Chondrocyte (in vitro differentiated cells): ENCODE data around the gene ESAM. TPM values are rescaled to one million over a fixed set of nuclear protein-coding genes. Genes with fewer than 3 reads are reported as not detected.

ENCODE experiments used
- DNase-seq: peaks from one replicate; pipeline ENCODE4 v3.0.0; 2021; ENCODE audit warnings: mixed read lengths, low spot score
- H3K27ac Mint-ChIP-seq: one replicate; pipeline ENCODE4 v1.8.0; 2021; ENCODE audit warnings: mild to moderate bottlenecking, moderate library complexity, mixed read lengths; ENCODE audit not compliant: unreplicated experiment
- H3K27me3 Mint-ChIP-seq: 2 replicates; pipeline ENCODE4 v1.8.0; 2021; ENCODE audit warnings: low read depth, mixed read lengths
- H3K36me3 Mint-ChIP-seq: 2 replicates; pipeline ENCODE4 v1.8.0; 2021; ENCODE audit warnings: low read depth, mixed read lengths
- H3K4me1 Mint-ChIP-seq: 2 replicates; pipeline ENCODE4 v1.8.0; 2021; ENCODE audit warnings: low read depth, mild to moderate bottlenecking, mixed read lengths
- H3K4me3 Mint-ChIP-seq: one replicate; pipeline ENCODE4 v1.8.0; 2021; ENCODE audit warnings: mild to moderate bottlenecking, moderate library complexity, mixed read lengths; ENCODE audit not compliant: unreplicated experiment
- H3K9me3 Mint-ChIP-seq: 2 replicates; pipeline ENCODE4 v1.8.0; 2021; ENCODE audit warnings: low read depth, mixed read lengths
- CTCF ChIP-seq: fragments of 200-600 bp; sonication (generic); IDR thresholded peaks from 2 replicates; pipeline ENCODE4 v1.5.0; 2021; ENCODE audit warnings: antibody characterized with exemption, mild to moderate bottlenecking, moderate library complexity
- total RNA-seq: library from RNA; stranded (reverse); gene quantifications from 3 replicates; pipeline ENCODE4 v1.2.1, GENCODE V29; 2021

Gene ESAM
- total RNA-seq, 1 donor from 2014 or later, result 2.6 TPM

GRCh38 chr11:124801636-124802312, 39.7 kb upstream of the ESAM start:
- Mint-ChIP-seq H3K27ac (peak overlapping the region; percentile 15), H3K4me3 (no peak overlapping the region), H3K4me1 (peaks cover 30% of the 10 kb centered on the region), H3K9me3 (no peaks in the 10 kb centered on the region), H3K36me3 (no peaks in the 10 kb centered on the region), H3K27me3 (no peaks in the 10 kb centered on the region)
- DNase-seq, result no peak
- TF ChIP-seq CTCF, result no peak

- DNase-seq, result no peak
- no peaks in the 10 kb centered on the region for H3K36me3 Mint-ChIP-seq
These were observed 38.9 kb upstream of the ESAM start for GRCh38 chr11:124801014-124801413.

GRCh38 chr11:124800226-124800929, 38.3 kb upstream of the ESAM start, which contains the start of gene MSANTD2:
MSANTD2 (minus strand) TSS chr11:124800406; CDS start chr11:124800380, 26 bp downstream.
- H3K27me3 Mint-ChIP-seq, result no peaks in the 10 kb centered on the region
- H3K9me3 Mint-ChIP-seq, result no peaks in the 10 kb centered on the region
- peak; percentile 94 for DNase-seq

More at GRCh38 chr11:124801014-124801413, 38.9 kb upstream of the ESAM start:
- no peaks in the 10 kb centered on the region for H3K9me3 Mint-ChIP-seq
- peak overlapping the region; percentile 96 for H3K27ac Mint-ChIP-seq
- no peak for TF ChIP-seq CTCF
- H3K27me3 Mint-ChIP-seq, result no peaks in the 10 kb centered on the region
- peaks cover 33% of the 10 kb centered on the region for H3K4me1 Mint-ChIP-seq
- peak overlapping the region; percentile 89 for H3K4me3 Mint-ChIP-seq

GRCh38 chr11:124799348-124800225, 37.5 kb upstream of the ESAM start:
- Mint-ChIP-seq H3K27ac (peak overlapping the region; percentile 96), H3K27me3 (no peaks in the 10 kb centered on the region), H3K4me3 (peak overlapping the region; percentile 89), H3K4me1 (peaks cover 33% of the 10 kb centered on the region), H3K9me3 (no peaks in the 10 kb centered on the region), H3K36me3 (no peaks in the 10 kb centered on the region)
- TF ChIP-seq CTCF, result peak; percentile 15
- no peak for DNase-seq

More at GRCh38 chr11:124800226-124800929, 38.3 kb upstream of the ESAM start, which contains the start of gene MSANTD2:
- Mint-ChIP-seq H3K27ac (peak within 1 kb of the TSS; percentile 96), H3K4me1 (peaks cover 33% of the 10 kb centered on the region), H3K36me3 (no peaks in the 10 kb centered on the region), H3K4me3 (peak within 1 kb of the TSS; percentile 89)
- TF ChIP-seq CTCF, result peak; percentile 22

GRCh38 chr11:124798991-124799347, 36.9 kb upstream of the ESAM start:
- DNase-seq, result no peak
- no peaks in the 10 kb centered on the region for H3K9me3 Mint-ChIP-seq
- TF ChIP-seq CTCF, result no peak
- peak overlapping the region; percentile 86 for H3K4me3 Mint-ChIP-seq
- peaks cover 33% of the 10 kb centered on the region for H3K4me1 Mint-ChIP-seq
- peak overlapping the region; percentile 90 for H3K27ac Mint-ChIP-seq
- H3K36me3 Mint-ChIP-seq, result no peaks in the 10 kb centered on the region
- no peaks in the 10 kb centered on the region for H3K27me3 Mint-ChIP-seq
